Measurements from ENCODE around the gene NGF. TPM values are rescaled to one million over a fixed set of nuclear protein-coding genes. Genes with fewer than 3 reads are reported as not detected.

Gene NGF
- polyA plus RNA-seq, 3 donors: 1.4 to 2.1 (median 1.4) TPM

DNA sequence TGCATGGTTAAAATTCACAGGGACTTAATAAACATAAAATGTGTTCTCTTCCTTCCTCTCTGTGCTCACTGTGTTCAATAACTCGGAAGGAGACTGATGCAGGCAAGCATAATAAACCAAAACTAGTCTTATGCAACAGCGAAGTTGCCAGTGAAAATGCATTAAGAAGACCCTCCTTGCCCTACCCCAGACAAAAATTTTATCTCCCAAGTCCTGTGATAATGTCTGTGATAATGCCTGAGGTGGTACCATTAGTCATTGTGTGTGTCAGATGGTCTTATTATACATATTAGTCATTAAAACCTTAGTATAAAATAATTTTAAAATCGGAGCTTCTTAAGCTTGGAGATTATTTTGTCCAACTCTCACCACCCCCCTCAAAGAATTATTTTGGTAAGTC lies 97.8 kb downstream of the NGF start:
- DNase-seq (ENCODE audit: low read depth in 3 of 3, low spot score in 2 of 3): no peak

DNA sequence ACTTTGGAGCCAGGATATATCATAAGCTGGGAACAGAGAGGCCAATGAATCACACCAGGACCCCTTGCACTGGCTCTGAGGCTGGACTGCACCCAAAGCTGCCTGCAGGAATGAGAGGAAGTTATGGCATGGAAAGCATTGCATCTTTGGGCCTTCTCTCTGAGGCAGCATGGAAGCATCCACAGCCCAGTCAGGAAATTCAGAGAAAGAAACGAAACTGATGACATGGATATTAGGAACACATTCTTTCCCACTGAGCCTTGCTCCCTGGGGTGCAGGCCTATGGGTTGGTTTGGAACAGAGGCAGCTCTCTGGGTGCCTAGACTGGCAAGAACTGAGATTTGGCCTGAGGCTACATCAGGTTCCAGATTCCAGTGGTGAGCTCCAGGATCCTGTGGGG lies 98.6 kb downstream of the NGF start:
- no peak for DNase-seq (ENCODE audit: low read depth in 3 of 3, low spot score in 2 of 3)

DNA sequence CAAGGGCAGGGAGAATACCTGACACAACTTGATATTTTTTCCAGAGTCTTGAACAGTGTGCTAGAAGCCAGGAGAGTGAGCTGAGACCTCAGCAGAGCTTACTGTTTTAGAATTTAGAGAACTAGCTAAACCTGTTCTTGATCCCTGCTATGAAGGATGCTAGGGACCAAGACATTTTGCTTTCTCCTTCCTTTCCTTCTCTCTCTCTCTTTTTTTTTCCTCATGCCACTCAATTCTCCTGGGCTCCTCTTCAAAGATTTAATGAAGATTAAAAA lies 99.0 kb downstream of the NGF start:
- no peak for DNase-seq (ENCODE audit: low read depth in 3 of 3, low spot score in 2 of 3)

DNA sequence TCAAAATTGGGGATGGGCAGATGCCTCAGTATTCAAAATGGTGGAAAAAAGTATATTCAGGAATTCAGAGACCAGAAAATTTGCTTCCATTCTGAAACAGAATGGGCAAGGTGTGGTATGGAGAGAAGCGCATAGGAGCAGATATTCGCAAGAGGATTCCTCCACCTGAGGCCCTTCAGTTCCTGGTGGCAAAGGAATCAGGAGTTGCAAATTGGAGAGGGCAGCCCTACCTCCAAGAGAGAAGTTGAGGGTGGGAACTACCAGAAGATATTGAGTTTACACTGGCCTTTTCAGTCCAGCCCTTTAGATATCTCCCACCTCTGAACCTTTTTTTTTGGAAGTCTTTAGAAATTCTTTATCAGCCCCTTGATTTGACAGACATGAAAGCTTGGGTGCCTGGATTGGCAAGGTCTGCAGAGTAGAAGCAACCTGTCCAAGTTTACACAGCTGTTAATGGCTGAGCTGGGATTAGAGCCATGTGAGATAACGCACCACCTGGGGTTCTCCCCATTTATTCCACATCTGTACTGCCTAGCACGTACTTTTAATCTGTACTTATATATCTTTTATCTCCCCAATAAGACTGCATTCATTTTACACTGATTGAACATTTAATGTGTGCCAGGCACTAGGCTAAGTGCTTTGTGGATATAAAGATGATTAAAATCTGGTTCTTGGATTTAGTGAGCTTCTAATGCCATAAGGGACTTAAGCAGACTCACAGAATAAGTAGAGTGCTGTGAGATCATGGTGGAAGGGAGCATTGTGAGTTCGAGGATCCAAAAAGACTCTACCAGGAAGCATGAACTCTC lies 99.5 kb downstream of the NGF start:
- DNase-seq (ENCODE audit: low read depth in 3 of 3, low spot score in 2 of 3): no peak

DNA sequence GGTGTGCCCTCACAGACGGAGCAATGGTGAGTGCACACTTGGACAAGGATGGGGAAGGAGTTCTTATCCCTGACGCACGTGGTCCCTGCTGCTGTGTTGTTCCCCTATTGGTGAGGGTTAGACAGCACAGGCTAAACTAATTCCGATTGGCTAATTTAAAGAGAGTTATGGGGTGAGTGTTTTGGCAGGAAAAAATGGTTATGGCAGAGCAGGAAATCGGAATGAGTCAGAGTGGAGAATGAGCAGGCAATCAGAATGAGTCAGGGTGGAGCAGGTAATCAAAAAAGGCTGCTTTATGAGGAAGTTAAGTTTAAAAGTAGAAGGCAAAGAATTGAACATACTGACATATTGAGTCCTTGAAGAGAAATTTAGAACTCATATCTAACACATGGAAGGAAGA lies 100.5 kb downstream of the NGF start:
- no peak for DNase-seq (ENCODE audit: low read depth in 3 of 3, low spot score in 2 of 3)

DNA sequence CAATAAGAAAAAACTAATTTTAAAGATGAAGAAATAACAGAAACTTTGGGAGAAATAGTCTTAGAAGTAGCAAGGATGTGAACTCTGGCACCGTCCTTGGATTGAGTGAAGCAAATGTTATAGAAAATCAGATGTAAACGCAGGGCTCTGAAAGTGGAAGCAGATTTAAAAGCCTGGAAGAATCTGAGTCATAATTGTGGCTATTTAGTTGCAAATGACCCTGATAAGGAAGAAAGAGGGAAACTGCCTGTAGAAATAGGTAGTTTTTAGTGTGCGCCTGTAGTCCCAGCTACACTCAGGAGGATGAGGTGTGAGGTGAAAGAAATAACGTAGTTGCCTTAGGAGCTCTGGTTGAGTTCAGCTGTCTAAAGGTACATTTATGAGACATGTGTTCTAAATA lies 101.0 kb downstream of the NGF start:
- no peak for DNase-seq (ENCODE audit: low read depth in 3 of 3, low spot score in 2 of 3)

Other genes starting within 250 kb of the NGF start
- gene TSPAN2, start 248.7 kb downstream of the NGF start, polyA plus RNA-seq (ENCODE audit: insufficient read length in 3 of 3): 10 to 100 TPM; 38.6 to 44.0 (median 40.2) TPM